ENCODE results near the gene CDH11.

Gene CDH11

GRCh38 chr16:64974381-64974780 is 147.5 kb downstream of the CDH11 start:
- no peaks in the 10 kb centered on the region for H3K27me3 ChIP-seq (ENCODE audit: low read depth, low read length)
- H3K27ac ChIP-seq (ENCODE audit: low read length), result no peak overlapping the region
- H3K36me3 ChIP-seq (ENCODE audit: control insufficient read depth in 1 of 2, insufficient read depth in 2 of 2, low read length in 2 of 2), result peaks cover 0 to 26% of the 10 kb centered on the region in 2 donors
- no peaks in the 10 kb centered on the region for H3K4me1 ChIP-seq (ENCODE audit: control insufficient read depth in 1 of 2, insufficient read depth in 2 of 2, low read length in 2 of 2)
- H3K9me3 ChIP-seq (ENCODE audit: control insufficient read depth in 1 of 2, low read length in 2 of 2), result no peaks in the 10 kb centered on the region
- no peak overlapping the region for H3K4me3 ChIP-seq (ENCODE audit: low read depth in 1 of 2, low read length in 2 of 2)

GRCh38 chr16:64973171-64973570 is 148.7 kb downstream of the CDH11 start:
- no peaks in the 10 kb centered on the region for H3K4me1 ChIP-seq (ENCODE audit: control insufficient read depth in 1 of 2, insufficient read depth in 2 of 2, low read length in 2 of 2)
- no peak overlapping the region for H3K27ac ChIP-seq (ENCODE audit: low read length)
- no peaks in the 10 kb centered on the region for H3K9me3 ChIP-seq (ENCODE audit: control insufficient read depth in 1 of 2, low read length in 2 of 2)
- H3K4me3 ChIP-seq (ENCODE audit: low read depth in 1 of 2, low read length in 2 of 2), result no peak overlapping the region
- H3K36me3 ChIP-seq (ENCODE audit: control insufficient read depth in 1 of 2, insufficient read depth in 2 of 2, low read length in 2 of 2), result peaks cover 0 to 26% of the 10 kb centered on the region in 2 donors
- H3K27me3 ChIP-seq (ENCODE audit: low read depth, low read length), result no peaks in the 10 kb centered on the region

GRCh38 chr16:64971171-64971570 is 150.7 kb downstream of the CDH11 start:
- Histone ChIP-seq H3K4me3 (ENCODE audit: low read depth in 1 of 2, low read length in 2 of 2) (no peak overlapping the region), H3K9me3 (ENCODE audit: control insufficient read depth in 1 of 2, low read length in 2 of 2) (no peaks in the 10 kb centered on the region), H3K27me3 (ENCODE audit: low read depth, low read length) (no peaks in the 10 kb centered on the region), H3K36me3 (ENCODE audit: control insufficient read depth in 1 of 2, insufficient read depth in 2 of 2, low read length in 2 of 2) (peaks cover 0 to 30% of the 10 kb centered on the region in 2 donors), H3K27ac (ENCODE audit: low read length) (no peak overlapping the region), H3K4me1 (ENCODE audit: control insufficient read depth in 1 of 2, insufficient read depth in 2 of 2, low read length in 2 of 2) (no peaks in the 10 kb centered on the region)

- Histone ChIP-seq H3K4me3 (ENCODE audit: low read depth in 1 of 2, low read length in 2 of 2) (no peak overlapping the region), H3K9me3 (ENCODE audit: control insufficient read depth in 1 of 2, low read length in 2 of 2) (no peaks in the 10 kb centered on the region), H3K27ac (ENCODE audit: low read length) (no peak overlapping the region), H3K27me3 (ENCODE audit: low read depth, low read length) (no peaks in the 10 kb centered on the region), H3K36me3 (ENCODE audit: control insufficient read depth in 1 of 2, insufficient read depth in 2 of 2, low read length in 2 of 2) (peaks cover 0 to 30% of the 10 kb centered on the region in 2 donors), H3K4me1 (ENCODE audit: control insufficient read depth in 1 of 2, insufficient read depth in 2 of 2, low read length in 2 of 2) (no peaks in the 10 kb centered on the region)
These were observed 152.6 kb downstream of the CDH11 start for GRCh38 chr16:64969221-64969620.

GRCh38 chr16:64968539-64968938 is 153.3 kb downstream of the CDH11 start:
- Histone ChIP-seq H3K36me3 (ENCODE audit: control insufficient read depth in 1 of 2, insufficient read depth in 2 of 2, low read length in 2 of 2) (peaks cover 0 to 30% of the 10 kb centered on the region in 2 donors), H3K27me3 (ENCODE audit: low read depth, low read length) (no peaks in the 10 kb centered on the region), H3K4me3 (ENCODE audit: low read depth in 1 of 2, low read length in 2 of 2) (no peak overlapping the region)

GRCh38 chr16:64964126-64964540 is 157.7 kb downstream of the CDH11 start:
- Histone ChIP-seq H3K4me1 (ENCODE audit: control insufficient read depth in 1 of 2, insufficient read depth in 2 of 2, low read length in 2 of 2) (no peaks in the 10 kb centered on the region), H3K4me3 (ENCODE audit: low read depth in 1 of 2, low read length in 2 of 2) (no peak overlapping the region), H3K27me3 (ENCODE audit: low read depth, low read length) (no peaks in the 10 kb centered on the region), H3K9me3 (ENCODE audit: control insufficient read depth in 1 of 2, low read length in 2 of 2) (no peaks in the 10 kb centered on the region), H3K27ac (ENCODE audit: low read length) (no peak overlapping the region), H3K36me3 (ENCODE audit: control insufficient read depth in 1 of 2, insufficient read depth in 2 of 2, low read length in 2 of 2) (peaks cover 0 to 4% of the 10 kb centered on the region in 2 donors)

More at GRCh38 chr16:64968539-64968938, 153.3 kb downstream of the CDH11 start:
- Histone ChIP-seq H3K4me1 (ENCODE audit: control insufficient read depth in 1 of 2, insufficient read depth in 2 of 2, low read length in 2 of 2) (no peaks in the 10 kb centered on the region), H3K27ac (ENCODE audit: low read length) (no peak overlapping the region), H3K9me3 (ENCODE audit: control insufficient read depth in 1 of 2, low read length in 2 of 2) (no peaks in the 10 kb centered on the region)

- Histone ChIP-seq H3K27me3 (ENCODE audit: low read depth, low read length) (no peaks in the 10 kb centered on the region), H3K27ac (ENCODE audit: low read length) (no peak overlapping the region)
These were observed 159.1 kb downstream of the CDH11 start for GRCh38 chr16:64962786-64963185.

GRCh38 chr16:64957246-64957645 is 164.6 kb downstream of the CDH11 start:
- Histone ChIP-seq H3K27ac (ENCODE audit: low read length) (no peak overlapping the region), H3K4me3 (ENCODE audit: low read depth in 1 of 2, low read length in 2 of 2) (no peak overlapping the region), H3K27me3 (ENCODE audit: low read depth, low read length) (no peaks in the 10 kb centered on the region), H3K36me3 (ENCODE audit: control insufficient read depth in 1 of 2, insufficient read depth in 2 of 2, low read length in 2 of 2) (no peaks in the 10 kb centered on the region), H3K4me1 (ENCODE audit: control insufficient read depth in 1 of 2, insufficient read depth in 2 of 2, low read length in 2 of 2) (peaks cover 0 to 10% of the 10 kb centered on the region in 2 donors), H3K9me3 (ENCODE audit: control insufficient read depth in 1 of 2, low read length in 2 of 2) (no peaks in the 10 kb centered on the region)

More at GRCh38 chr16:64962786-64963185, 159.1 kb downstream of the CDH11 start:
- Histone ChIP-seq H3K36me3 (ENCODE audit: control insufficient read depth in 1 of 2, insufficient read depth in 2 of 2, low read length in 2 of 2) (peaks cover 0 to 4% of the 10 kb centered on the region in 2 donors), H3K4me1 (ENCODE audit: control insufficient read depth in 1 of 2, insufficient read depth in 2 of 2, low read length in 2 of 2) (no peaks in the 10 kb centered on the region), H3K9me3 (ENCODE audit: control insufficient read depth in 1 of 2, low read length in 2 of 2) (no peaks in the 10 kb centered on the region), H3K4me3 (ENCODE audit: low read depth in 1 of 2, low read length in 2 of 2) (no peak overlapping the region)

- Histone ChIP-seq H3K9me3 (ENCODE audit: control insufficient read depth in 1 of 2, low read length in 2 of 2) (no peaks in the 10 kb centered on the region), H3K27me3 (ENCODE audit: low read depth, low read length) (no peaks in the 10 kb centered on the region), H3K4me1 (ENCODE audit: control insufficient read depth in 1 of 2, insufficient read depth in 2 of 2, low read length in 2 of 2) (peaks cover 0 to 9% of the 10 kb centered on the region in 2 donors), H3K27ac (ENCODE audit: low read length) (no peak overlapping the region), H3K4me3 (ENCODE audit: low read depth in 1 of 2, low read length in 2 of 2) (no peak overlapping the region), H3K36me3 (ENCODE audit: control insufficient read depth in 1 of 2, insufficient read depth in 2 of 2, low read length in 2 of 2) (peaks cover 0 to 7% of the 10 kb centered on the region in 2 donors)
These were observed 169.7 kb downstream of the CDH11 start for GRCh38 chr16:64952177-64952576.

- peaks cover 0 to 7% of the 10 kb centered on the region in 2 donors for H3K36me3 ChIP-seq (ENCODE audit: control insufficient read depth in 1 of 2, insufficient read depth in 2 of 2, low read length in 2 of 2)
- H3K9me3 ChIP-seq (ENCODE audit: control insufficient read depth in 1 of 2, low read length in 2 of 2), result no peaks in the 10 kb centered on the region
- H3K4me3 ChIP-seq (ENCODE audit: low read depth in 1 of 2, low read length in 2 of 2), result no peak overlapping the region
- H3K27ac ChIP-seq (ENCODE audit: low read length), result no peak overlapping the region
- H3K27me3 ChIP-seq (ENCODE audit: low read depth, low read length), result no peaks in the 10 kb centered on the region
- H3K4me1 ChIP-seq (ENCODE audit: control insufficient read depth in 1 of 2, insufficient read depth in 2 of 2, low read length in 2 of 2), result no peaks in the 10 kb centered on the region
These were observed 170.7 kb downstream of the CDH11 start for GRCh38 chr16:64951193-64951592.

GRCh38 chr16:64950731-64951130 is 171.1 kb downstream of the CDH11 start:
- Histone ChIP-seq H3K4me1 (ENCODE audit: control insufficient read depth in 1 of 2, insufficient read depth in 2 of 2, low read length in 2 of 2) (no peaks in the 10 kb centered on the region), H3K36me3 (ENCODE audit: control insufficient read depth in 1 of 2, insufficient read depth in 2 of 2, low read length in 2 of 2) (peaks cover 0 to 7% of the 10 kb centered on the region in 2 donors), H3K4me3 (ENCODE audit: low read depth in 1 of 2, low read length in 2 of 2) (no peak overlapping the region), H3K27me3 (ENCODE audit: low read depth, low read length) (no peaks in the 10 kb centered on the region), H3K9me3 (ENCODE audit: control insufficient read depth in 1 of 2, low read length in 2 of 2) (no peaks in the 10 kb centered on the region), H3K27ac (ENCODE audit: low read length) (no peak overlapping the region)

- H3K4me1 ChIP-seq (ENCODE audit: control insufficient read depth in 1 of 2, insufficient read depth in 2 of 2, low read length in 2 of 2), result no peaks in the 10 kb centered on the region
- H3K27me3 ChIP-seq (ENCODE audit: low read depth, low read length), result no peaks in the 10 kb centered on the region
- H3K9me3 ChIP-seq (ENCODE audit: control insufficient read depth in 1 of 2, low read length in 2 of 2), result no peaks in the 10 kb centered on the region
- no peak overlapping the region for H3K27ac ChIP-seq (ENCODE audit: low read length)
- peaks cover 0 to 7% of the 10 kb centered on the region in 2 donors for H3K36me3 ChIP-seq (ENCODE audit: control insufficient read depth in 1 of 2, insufficient read depth in 2 of 2, low read length in 2 of 2)
- H3K4me3 ChIP-seq (ENCODE audit: low read depth in 1 of 2, low read length in 2 of 2), result no peak overlapping the region
These were observed 171.6 kb downstream of the CDH11 start for GRCh38 chr16:64950262-64950661.

Measured in muscle layer of duodenum (tissue), 2 donors.